Measurements from ENCODE around the gene KCNJ13.

Gene KCNJ13

GRCh38 chr2:232776435-232776834 is at the start of gene KCNJ13:
Gene KCNJ13, minus strand, starts transcription at chr2:232776565. Its CDS starts 5,203 bp downstream, at chr2:232771362.
- Histone ChIP-seq H3K4me3 (ENCODE audit: low read depth, low read length, poor library complexity, severe bottlenecking) (no peak within 1 kb of the TSS), H3F3A (ENCODE audit: insufficient read depth, low read length) (no peaks in the 10 kb centered on the region), H3K9ac (ENCODE audit: low read length) (no peak within 1 kb of the TSS), H3K36me3 (ENCODE audit: insufficient read depth, low read length) (peaks cover 23% of the 10 kb centered on the region; the same call in 1 of the 2 replicates), H3K27me3 (ENCODE audit: insufficient read depth, low read length) (no peaks in the 10 kb centered on the region), H3K9me3 (ENCODE audit: low read length) (no peaks in the 10 kb centered on the region), H3K4me2 (ENCODE audit: low read length) (no peak within 1 kb of the TSS), H3K4me1 (ENCODE audit: insufficient read depth, low read length, severe bottlenecking) (peaks cover 15% of the 10 kb centered on the region), H3K79me2 (ENCODE audit: insufficient read depth, low read length) (no peaks in the 10 kb centered on the region), H2AFZ (ENCODE audit: low read length) (no peak within 1 kb of the TSS), H3K9me2 (ENCODE audit: low read depth, low read length) (no peaks in the 10 kb centered on the region), H3K27ac (ENCODE audit: low read depth, low read length, poor library complexity, severe bottlenecking) (no peak within 1 kb of the TSS), H4K20me1 (ENCODE audit: insufficient read depth, low read length) (no peaks in the 10 kb centered on the region)
- TF ChIP-seq EZH2 (IDR thresholded peaks at IDR 0.05; ENCODE audit: borderline replicate concordance, low read length) = no peak
- TF ChIP-seq CTCF (IDR thresholded peaks at IDR 0.05; ENCODE audit: low read length) = no peak

- no peaks in the 10 kb centered on the region for H3K9me3 ChIP-seq (ENCODE audit: low read length)
- no peaks in the 10 kb centered on the region for H3K79me2 ChIP-seq (ENCODE audit: insufficient read depth, low read length)
- no peaks in the 10 kb centered on the region for H3F3A ChIP-seq (ENCODE audit: insufficient read depth, low read length)
- TF ChIP-seq CTCF (IDR thresholded peaks at IDR 0.05; ENCODE audit: low read length) (no peak), EZH2 (IDR thresholded peaks at IDR 0.05; ENCODE audit: borderline replicate concordance, low read length) (no peak)
- H3K27ac ChIP-seq (ENCODE audit: low read depth, low read length, poor library complexity, severe bottlenecking) = no peak overlapping the region
- peaks cover 77% of the 10 kb centered on the region for H3K36me3 ChIP-seq (ENCODE audit: insufficient read depth, low read length)
- H3K4me1 ChIP-seq (ENCODE audit: insufficient read depth, low read length, severe bottlenecking) = no peaks in the 10 kb centered on the region
- H3K4me3 ChIP-seq (ENCODE audit: low read depth, low read length, poor library complexity, severe bottlenecking) = no peak overlapping the region
- H4K20me1 ChIP-seq (ENCODE audit: insufficient read depth, low read length) = no peaks in the 10 kb centered on the region
- no peaks in the 10 kb centered on the region for H3K9me2 ChIP-seq (ENCODE audit: low read depth, low read length)
- H3K27me3 ChIP-seq (ENCODE audit: insufficient read depth, low read length) = no peaks in the 10 kb centered on the region
- H2AFZ ChIP-seq (ENCODE audit: low read length) = no peak overlapping the region
- no peak overlapping the region for H3K4me2 ChIP-seq (ENCODE audit: low read length)
- no peak overlapping the region for H3K9ac ChIP-seq (ENCODE audit: low read length)
Measured at GRCh38 chr2:232817756-232818155, 41.4 kb upstream of the KCNJ13 start.

GRCh38 chr2:232816657-232817056 is 40.3 kb upstream of the KCNJ13 start:
- H3K27ac ChIP-seq (ENCODE audit: low read depth, low read length, poor library complexity, severe bottlenecking) = no peak overlapping the region
- no peaks in the 10 kb centered on the region for H4K20me1 ChIP-seq (ENCODE audit: insufficient read depth, low read length)
- peaks cover 81% of the 10 kb centered on the region for H3K36me3 ChIP-seq (ENCODE audit: insufficient read depth, low read length)

More at GRCh38 chr2:232816657-232817056, 40.3 kb upstream of the KCNJ13 start:
- no peaks in the 10 kb centered on the region for H3F3A ChIP-seq (ENCODE audit: insufficient read depth, low read length)
- H3K9ac ChIP-seq (ENCODE audit: low read length) = no peak overlapping the region
- no peak overlapping the region for H2AFZ ChIP-seq (ENCODE audit: low read length)
- H3K4me1 ChIP-seq (ENCODE audit: insufficient read depth, low read length, severe bottlenecking) = no peaks in the 10 kb centered on the region
- TF ChIP-seq EZH2 (IDR thresholded peaks at IDR 0.05; ENCODE audit: borderline replicate concordance, low read length) = no peak
- no peak for TF ChIP-seq CTCF (IDR thresholded peaks at IDR 0.05; ENCODE audit: low read length)
- H3K9me2 ChIP-seq (ENCODE audit: low read depth, low read length) = no peaks in the 10 kb centered on the region
- H3K4me2 ChIP-seq (ENCODE audit: low read length) = no peak overlapping the region
- H3K4me3 ChIP-seq (ENCODE audit: low read depth, low read length, poor library complexity, severe bottlenecking) = no peak overlapping the region
- H3K27me3 ChIP-seq (ENCODE audit: insufficient read depth, low read length) = no peaks in the 10 kb centered on the region
- no peaks in the 10 kb centered on the region for H3K9me3 ChIP-seq (ENCODE audit: low read length)
- no peaks in the 10 kb centered on the region for H3K79me2 ChIP-seq (ENCODE audit: insufficient read depth, low read length)
